Stimulated activated CD8-positive, alpha-beta memory T cell treated with anti-CD3 and anti-CD28 coated beads, Interleukin-4, amount 100 ng/mL, for 4 hours (primary cell): ENCODE measurements around the gene SDHAF1.
"Not testable (repeated sequence)": the region's sequence is repeated elsewhere in the genome, so short reads cannot be mapped to it uniquely, and the experiment has no call there.

ENCODE experiments used
- DNase-seq, 2 donors: peaks; one replicate each; pipeline ENCODE4 v3.0.0-alpha.2; 2020; ENCODE audit warnings: low read depth in 2 of 2, low spot score in 1 of 2

SDHAF1 gene

DNA sequence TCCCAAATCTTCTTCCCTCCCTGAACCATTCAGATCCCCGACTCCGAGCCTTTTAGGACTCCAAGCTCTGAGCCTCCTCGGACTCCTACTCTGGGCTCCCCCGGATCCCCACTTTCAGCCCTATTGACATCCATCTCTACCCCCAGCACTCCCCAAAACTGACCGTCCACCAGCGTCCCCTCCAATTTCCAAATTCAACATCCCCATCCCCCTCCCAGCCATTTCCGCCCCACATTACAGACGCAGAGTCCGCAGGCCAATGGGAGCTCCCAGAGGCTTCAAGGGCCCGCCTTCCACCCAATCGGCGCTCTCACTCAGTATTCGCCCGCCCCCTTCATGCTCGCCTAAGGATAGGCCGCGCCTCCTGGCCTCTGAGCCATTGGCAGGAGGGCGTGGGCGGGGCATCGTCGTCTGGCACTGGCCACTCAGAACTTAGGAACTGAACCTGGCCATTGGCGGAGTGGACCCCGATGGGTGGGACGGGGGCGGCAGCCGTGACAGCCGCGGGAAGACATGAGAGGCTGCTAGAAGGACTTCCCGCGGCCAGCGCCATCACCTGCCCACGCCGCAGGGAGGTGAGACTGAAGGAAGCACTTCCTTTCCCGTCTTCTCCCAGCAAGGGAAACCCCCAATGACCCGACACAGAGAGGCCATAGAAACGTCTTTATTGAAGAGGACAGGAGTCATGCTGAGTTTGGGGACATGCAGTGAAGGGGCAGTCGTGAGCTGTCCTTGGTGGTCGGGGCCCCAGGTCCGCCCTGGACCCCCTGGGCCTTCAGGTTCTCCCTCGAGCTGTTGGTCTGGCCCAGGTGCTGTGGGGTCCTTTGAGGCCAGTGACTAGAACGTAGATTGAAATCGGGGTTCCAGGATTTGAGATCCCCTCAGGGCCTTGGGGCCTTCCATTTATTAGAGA, 19.3 kb downstream of the SDHAF1 start, which contains the start of gene ALKBH6:
TSS of gene ALKBH6 (minus strand) at position 202 of the 913 bp plus-strand sequence. CDS start 816 bp downstream, outside the sequence.
- DNase-seq = peak; percentile 98

DNA sequence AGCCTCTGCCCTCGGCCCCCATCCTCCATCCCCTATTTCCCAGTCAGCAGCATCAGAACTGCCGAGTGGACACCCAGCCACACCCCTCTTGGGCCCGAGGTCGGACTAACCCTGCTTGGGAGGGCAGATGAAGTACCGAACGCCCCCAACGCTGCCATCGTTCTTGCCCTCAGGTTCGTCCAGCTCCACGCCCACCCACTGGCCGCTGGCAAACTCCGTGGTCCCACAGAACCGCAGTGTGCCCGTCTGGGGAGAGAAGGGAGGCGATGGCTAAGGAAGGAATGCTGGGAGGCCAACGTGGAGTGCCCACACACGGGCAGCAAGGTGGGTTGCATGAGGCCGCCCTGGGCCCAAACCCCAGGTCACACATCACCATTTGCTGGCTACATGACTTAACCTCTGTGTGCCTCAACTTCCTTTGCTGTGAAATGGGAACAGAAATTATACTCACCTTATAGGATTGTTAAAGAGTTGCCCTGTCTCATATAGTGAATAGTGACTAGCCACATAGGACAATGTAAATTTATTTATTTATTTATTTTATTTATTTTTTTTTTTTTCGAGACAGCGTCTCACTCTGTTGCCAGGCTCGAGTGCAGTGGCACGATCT, 24.2 kb downstream of the SDHAF1 start:
- no peak for DNase-seq

DNA sequence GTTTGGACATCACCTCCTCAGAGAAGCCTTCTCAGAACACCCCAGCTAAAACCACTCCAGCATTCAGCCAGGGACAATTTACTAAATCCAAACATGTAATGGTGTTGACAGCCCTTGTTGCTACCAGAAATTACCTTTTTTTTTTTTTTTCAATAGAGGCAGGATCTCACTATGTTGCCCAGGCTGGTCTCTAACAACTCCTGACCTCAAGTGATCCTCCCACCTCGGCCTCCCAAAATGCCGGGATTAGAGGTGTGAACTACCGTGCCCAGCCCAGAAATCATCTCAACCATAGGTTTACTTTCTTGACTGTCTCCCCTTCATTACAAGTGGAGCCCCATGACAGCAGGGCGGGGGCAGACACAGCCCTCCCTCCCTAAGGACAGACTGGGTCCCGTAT, 28.4 kb downstream of the SDHAF1 start:
- no peak for DNase-seq

DNA sequence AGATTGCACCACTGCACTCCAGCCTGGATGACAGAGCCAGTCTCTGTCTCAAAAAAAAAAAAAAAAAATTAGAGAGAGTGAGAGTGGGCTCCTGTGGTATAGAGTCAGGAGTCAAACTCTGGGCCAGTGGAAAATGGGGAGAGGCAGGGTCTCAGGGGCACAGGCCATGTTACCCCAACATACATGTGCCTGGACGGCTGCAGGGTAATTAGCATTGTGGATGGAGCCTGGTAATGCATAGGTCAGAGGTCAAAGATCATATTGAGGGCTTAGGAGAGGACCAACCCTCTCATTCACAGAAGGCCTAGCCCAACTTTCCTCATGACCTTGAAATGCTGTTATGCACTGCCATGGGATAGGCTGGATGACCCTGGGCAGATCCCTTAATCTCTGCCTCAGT, 30.6 kb downstream of the SDHAF1 start:
- DNase-seq = no peak

DNA sequence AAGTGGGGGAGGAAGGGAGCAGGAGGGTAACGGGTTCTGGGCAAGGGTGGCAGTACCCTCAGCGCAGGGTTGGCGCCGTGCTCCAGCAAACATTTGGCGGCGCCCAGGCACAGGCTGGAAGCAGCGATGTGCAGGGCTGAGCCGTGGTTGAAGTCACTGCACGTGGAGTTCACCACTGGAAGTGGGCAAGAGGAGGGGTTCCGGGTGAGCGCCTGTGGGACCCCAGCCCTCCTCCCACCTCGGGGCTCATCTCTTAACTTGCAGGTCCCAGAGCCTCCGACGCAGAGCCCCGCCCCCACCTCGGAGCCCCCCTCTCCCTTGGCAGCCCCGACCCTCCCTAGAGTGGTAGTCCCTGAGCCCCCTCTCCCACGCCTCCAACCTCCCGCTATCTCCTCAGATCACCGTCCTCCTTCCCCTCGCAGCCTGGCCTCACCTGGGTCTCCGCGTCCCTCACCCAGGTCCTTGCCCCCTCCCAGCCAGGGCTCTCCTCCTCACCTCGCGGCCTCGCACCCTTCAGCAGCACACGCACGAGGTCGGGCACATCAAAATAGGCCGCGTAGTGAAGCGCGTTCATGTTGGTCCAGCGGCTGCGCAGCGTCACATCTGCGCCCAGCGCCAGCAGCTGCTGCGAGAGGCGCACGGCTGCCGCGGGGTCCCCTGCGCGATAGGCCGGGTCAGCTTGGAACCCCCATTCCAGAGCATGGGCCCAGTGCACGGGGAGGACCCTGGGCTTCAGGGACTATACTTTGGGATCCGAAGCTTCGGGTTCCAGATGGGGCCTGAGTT, 31.3 kb downstream of the SDHAF1 start:
- no peak for DNase-seq

DNA sequence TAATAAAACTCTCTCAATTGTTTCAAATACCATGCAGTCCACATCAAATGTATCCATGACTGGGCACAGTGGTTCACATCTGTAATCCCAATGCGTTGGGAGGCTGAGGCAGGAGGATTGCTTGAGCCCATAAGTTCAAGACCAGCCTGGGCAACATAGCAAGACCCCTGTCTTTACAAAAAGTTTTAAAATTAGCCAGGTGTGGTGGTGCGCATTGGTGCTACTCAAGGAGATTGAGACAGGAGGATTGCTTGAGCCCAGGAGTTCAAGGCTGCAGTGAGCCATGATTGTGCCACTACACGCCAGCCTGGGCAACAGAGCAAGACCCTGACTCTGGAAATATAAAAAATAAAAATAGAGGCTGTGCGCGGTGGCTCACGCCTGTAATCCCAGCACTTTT, 32.7 kb downstream of the SDHAF1 start:
- DNase-seq = no peak

DNA sequence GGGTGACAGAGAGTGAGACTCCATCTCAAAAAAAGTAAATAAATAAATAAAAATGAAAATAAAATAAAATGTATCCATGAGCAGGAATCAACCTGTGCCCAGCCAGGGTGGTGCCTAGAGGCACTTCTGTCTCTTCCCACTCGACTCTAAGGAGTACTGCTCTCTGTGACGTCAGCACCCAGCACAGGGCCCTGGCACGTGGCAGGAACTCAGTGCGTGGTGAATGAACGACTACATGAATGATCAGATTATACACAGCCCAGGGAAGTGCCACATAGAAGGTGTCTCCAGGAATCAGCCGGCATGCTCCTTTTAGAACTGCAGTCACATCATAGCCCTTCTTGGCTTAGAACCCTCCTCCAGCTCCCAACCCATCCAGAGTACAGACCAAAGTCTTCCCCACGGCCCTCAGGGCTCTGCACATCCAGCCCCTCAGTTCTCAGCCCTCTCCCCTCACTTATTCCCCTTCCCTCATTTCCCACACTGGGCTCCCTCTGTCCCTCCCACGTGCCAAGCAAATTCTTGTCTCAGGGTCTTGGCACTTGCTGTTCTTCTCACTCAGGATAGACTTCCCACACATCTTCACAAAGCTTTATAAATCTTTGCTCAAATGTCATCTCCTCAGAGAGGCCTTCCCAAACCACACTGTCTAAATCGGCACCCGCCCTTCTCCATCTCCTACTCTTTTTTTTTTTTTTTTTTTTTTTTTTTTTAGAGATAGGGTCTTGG, 33.5 kb downstream of the SDHAF1 start:
- no peak for DNase-seq

DNA sequence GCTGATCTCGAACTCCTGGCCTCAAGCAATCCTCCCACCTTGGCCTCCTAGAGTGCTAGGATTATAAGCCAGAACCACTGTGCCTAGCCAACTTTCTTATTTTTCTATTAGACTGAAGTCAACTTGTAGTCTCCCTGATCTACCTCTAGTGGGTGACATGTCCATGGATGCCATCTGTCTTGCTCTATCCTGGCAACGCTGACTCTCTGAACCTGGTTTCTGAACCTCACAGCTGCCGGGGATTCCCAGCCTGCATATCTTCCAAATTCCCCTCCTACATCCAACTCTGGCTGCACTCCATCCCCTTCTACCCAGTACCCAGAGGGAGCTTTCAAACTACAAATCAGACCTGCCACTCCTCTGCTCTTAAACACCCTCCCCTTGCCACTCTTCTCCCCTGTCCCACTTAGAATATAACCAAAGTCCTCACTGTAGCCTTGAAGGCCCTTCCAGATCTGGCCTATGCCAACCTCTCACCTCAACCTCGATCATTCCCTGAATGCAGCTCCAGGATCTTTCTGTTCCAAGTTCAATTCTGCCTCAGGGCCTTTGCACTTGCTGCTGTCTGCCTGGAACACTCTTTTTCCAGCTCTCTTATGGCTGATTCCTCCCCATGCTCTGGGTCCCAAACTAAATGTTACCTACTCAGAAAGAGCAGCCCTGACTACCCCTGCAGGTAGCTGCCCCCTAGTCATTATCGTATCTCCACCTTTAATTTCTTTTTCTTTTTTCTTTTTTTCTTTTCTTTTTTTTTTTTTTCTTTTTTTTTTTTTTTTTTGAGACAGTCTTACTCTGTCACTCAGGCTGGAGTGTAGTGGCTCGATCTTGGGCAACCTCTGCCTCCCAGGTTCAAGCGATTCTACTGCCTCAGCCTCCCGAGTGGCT, 35.5 kb downstream of the SDHAF1 start:
- no peak for DNase-seq

DNA sequence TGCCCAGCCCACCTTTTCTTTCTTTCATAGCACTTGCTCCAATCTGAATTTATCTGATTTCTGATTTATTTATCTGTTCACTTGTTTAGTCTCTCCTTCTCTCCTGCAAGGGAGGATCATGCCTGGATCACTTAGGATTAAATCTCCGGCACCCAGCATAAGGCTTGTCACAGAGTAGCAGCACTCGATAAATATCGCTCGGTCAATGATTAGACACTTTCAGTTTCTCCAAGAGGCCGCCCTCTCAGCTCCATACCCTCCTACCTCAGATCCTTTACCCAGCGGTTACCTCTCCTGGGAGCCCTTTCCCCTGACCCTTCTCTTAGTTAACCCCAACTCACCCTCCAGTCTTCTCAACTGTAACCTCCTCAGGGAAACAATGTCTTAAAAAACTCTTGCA, 36.3 kb downstream of the SDHAF1 start:
- no peak for DNase-seq

DNA sequence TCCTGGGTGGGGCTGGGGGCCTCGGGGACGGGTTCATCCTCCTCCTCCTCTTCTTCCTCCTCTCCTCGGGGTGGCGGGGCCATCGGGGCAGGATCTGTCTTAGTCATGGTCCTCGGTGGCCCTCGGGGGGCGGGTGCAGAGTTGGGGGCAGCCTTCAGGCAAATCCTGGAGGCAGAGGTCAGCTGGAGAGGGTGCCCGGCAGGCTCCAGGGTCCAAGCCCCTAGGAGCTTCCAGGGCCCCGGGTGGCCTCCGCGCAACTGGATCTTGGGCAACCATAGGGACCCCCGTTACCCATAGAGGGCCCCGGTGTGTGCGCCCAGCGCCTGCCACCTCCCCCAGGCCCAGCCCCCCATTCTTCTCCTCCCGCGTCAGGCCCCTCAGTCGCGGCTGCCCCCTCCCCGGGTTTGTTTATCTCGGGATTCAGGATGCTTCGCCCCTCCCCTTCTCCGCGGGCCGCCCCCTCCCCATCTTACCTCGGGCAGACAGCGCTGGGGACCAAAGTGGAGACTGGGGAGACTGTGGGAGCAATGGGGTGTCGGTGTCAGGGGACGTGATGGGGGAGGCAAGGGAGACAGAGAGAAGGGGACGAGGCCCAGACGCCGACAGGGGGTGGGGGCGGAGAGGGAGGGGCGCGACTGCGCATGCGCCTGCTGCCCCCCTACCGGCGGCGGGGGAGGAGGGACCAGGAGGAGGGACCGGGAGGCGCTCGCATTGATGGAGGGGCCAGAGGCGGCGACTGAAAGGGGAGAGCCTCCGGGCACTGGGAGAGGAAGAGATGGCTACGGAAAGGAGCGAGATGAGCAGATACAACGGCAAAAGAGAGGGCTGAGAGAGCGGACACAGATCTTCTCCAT, 37.5 kb downstream of the SDHAF1 start, which contains the start of gene CLIP3:
TSS of gene CLIP3 (minus strand) at position 623 of the 854 bp plus-strand sequence. CDS start at position 107, 516 bp downstream.
- peak; percentile 10 to 29 for DNase-seq

DNA sequence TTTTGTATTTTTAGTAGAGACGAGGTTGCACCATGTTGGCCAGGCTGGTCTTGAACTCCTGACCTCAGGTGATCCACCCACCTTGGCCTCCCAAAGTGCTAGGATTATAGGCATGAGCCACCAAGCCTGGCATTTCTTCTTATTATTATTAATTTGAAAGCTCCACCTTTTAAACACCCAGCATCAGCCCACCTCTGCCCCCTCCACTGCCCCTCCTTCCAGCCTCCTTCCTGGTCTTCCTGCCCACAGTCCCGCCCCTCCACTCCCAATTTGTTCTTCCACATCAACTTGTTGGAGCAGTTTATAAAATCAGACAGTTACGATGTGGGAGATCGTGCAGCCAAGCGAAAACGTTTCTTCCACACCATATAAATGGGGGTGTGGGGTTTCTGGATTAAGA, 45.5 kb downstream of the SDHAF1 start:
- DNase-seq = no peak

DNA sequence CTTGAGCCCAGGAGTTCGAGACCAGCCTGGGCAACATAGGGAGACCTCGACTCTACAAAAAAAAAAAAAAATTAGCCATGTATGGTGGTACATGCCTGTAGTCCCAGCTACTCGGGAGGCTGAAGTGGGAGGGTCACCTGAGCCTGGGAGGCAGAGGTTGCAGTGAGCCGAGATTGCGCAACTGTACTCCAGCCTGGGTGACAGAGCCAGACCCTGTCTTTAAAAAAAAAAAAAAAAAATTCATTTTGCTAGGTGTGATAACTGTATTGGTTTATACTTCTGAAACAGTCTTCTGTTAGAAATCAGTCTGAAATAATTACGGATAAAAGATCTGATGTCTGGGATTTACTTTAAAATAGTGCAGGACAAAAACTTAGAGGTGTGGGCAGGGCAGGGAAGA, 46.1 kb downstream of the SDHAF1 start:
- DNase-seq = not testable (repeated sequence)

DNA sequence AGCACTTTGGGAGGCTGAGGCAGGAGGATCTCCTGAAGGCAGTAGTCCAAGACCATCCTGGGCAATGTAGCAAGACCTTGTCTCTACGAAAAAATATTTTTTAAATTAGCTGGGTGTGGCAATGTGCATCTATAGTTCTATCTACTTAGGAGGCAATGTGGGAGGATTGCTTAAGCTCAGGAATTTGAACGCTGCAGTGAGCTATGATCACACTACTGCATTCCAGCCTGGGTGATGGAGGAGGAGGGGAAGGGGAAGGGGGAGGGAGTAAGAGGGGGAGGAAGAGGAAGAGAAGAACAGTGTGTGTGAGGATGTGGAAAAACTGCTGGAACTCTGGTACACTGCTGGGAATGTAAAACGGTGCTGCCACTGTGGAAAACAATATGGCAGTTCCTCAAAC, 46.8 kb downstream of the SDHAF1 start:
- DNase-seq = no peak

DNA sequence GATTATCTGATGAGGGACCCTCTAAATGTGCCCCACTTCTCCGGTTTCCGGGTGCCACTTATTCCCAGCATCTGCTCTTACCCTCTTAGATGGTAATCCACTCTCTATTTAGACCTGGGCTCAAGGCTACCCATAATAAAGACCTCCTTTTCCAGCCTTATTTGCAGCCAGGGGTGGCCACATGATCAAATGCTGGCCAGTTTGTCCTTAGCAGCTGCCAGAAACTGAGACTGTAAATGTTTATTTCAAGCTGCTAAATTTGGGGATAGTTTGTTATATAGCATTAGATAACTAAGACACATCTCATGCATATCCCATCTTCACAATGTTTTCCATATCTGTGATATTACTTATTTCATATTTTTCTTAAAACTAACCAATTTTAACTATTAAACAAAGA, 49.0 kb downstream of the SDHAF1 start:
- no peak for DNase-seq
